ENCODE data around the gene ZNF804B.

DNA sequence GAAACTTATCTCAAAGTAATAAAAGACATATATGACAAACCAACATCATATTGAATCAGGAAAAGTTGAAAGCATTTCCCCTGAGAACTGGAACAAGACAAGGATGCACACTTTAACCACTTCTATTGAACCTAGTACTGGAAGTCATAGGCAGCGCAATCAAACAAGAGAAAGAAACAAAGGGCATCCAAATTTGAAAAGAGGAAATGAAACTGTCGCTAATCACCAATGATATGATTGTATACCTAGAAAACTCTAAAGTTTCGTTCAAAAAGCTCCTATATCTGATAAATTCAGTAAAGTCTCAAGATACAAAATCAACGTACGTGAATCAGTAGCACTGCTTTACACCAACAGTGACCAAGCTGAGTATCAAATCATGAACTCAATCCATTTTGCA is 173.8 kb downstream of the ZNF804B start:
- TF ChIP-seq, protein P1, sequence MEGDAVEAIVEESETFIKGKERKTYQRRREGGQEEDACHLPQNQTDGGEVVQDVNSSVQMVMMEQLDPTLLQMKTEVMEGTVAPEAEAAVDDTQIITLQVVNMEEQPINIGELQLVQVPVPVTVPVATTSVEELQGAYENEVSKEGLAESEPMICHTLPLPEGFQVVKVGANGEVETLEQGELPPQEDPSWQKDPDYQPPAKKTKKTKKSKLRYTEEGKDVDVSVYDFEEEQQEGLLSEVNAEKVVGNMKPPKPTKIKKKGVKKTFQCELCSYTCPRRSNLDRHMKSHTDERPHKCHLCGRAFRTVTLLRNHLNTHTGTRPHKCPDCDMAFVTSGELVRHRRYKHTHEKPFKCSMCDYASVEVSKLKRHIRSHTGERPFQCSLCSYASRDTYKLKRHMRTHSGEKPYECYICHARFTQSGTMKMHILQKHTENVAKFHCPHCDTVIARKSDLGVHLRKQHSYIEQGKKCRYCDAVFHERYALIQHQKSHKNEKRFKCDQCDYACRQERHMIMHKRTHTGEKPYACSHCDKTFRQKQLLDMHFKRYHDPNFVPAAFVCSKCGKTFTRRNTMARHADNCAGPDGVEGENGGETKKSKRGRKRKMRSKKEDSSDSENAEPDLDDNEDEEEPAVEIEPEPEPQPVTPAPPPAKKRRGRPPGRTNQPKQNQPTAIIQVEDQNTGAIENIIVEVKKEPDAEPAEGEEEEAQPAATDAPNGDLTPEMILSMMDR (IDR thresholded peaks at IDR 0.05) = no peak
- TF ChIP-seq POLR2A (IDR thresholded peaks at IDR 0.05) = no peak
- TF ChIP-seq POLR2AphosphoS5 (IDR thresholded peaks at IDR 0.05) = no peak

Data from breast epithelium (tissue), 3 donors.